GF-D8 (cell line): ENCODE data around the gene ATP2B2.

Experiments
- DNase-seq: peaks from one replicate; lab custom pipeline; 2025; lab: John Stamatoyannopoulos, UW

Gene ATP2B2

DNA sequence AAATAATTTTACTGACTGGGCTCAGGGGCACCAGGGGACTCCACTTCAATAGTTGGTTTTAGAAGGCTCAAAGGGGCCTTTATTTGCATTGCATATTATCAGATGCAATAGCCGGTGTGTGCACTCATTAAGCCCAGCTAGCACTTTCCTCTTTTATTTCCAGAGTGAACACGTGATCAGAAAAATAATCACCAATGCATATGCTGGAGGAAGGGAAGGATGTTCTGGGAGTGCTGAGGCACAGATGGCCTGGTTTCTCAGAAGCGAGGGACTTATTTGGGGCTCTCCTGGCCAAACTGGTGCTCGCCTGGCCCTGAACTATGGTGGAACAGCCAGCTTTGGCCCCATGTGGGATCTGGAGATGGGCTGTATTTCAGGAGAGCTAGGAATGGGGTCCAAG is 124.0 kb downstream of the ATP2B2 start:
- no peak for DNase-seq

DNA sequence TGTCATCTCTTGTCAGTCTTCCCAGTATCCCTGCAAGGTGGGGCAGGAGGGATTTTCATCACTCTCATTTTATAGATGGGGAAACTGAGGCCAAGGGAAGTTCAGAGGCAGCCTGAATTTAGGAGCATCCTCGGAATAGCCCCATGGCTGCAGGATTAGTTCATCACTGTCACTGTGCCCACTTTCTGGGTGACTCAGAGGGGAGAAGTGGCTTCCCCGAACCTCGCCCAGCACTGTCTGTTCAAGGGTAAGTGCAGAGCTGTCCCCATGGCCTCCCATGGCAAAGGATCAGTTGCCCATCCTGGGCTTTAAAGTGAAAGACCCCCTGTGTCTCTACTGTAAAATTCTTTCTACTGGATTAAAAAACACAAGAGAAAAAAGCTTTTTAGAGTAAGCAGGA is 124.5 kb downstream of the ATP2B2 start:
- DNase-seq: no peak

DNA sequence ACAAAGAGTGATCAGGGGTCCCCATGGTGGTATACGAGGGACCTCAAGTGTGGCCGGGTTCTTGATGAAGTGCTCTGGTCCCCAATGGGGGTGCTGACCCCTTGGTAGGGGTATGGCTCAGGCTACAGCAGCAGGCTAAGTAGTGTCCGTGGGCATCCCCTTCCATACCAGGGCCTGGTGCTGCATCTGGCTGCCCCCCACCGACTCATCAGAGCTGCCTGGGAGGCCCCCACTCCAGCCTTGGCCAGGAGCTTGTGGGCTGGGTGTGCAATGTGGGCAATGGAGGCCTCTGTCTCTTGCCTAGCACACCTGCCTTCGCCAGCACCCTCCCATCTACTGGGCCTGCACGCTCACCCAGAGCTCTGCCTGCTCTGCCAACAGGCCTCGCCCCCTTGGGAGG is 125.4 kb downstream of the ATP2B2 start:
- no peak for DNase-seq

DNA sequence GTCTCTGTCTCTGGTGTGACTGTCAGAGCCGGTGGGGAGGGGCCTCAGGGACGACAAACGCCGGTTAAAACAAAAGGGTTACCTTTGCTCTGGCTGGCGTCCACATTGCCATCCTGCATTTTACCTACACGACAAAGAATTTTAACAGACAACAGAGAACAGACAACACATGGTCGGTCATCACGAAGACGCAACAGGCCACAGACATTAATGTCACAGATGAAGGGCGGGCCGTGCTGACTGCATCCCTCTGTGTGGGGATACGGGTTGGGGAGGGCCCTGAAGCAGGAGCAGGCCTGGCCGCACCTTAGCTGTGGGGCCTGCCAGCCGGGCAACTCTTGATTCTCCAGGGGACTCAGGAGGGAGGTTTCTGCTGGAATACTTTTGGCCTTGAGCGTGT is 126.2 kb downstream of the ATP2B2 start:
- DNase-seq: no peak

DNA sequence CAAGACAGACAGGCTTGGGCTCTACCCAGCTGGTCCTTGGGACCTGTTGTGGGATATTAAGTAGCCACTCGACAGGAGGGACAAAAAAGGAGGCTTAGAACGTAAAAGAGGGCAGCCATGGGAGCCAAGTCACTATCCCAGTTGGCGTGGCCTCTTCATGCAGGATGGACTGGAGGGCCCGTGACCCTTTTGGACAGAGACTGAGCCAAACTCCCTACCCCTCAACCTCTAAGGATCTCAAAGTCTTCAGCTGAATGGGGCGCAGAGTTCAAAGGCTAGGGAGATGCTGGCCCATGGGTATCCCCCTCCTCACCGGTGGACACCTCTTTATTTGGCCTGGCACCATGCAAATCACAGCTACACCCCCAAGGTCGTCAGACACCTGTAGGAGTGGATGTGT is 126.6 kb downstream of the ATP2B2 start:
- no peak for DNase-seq

DNA sequence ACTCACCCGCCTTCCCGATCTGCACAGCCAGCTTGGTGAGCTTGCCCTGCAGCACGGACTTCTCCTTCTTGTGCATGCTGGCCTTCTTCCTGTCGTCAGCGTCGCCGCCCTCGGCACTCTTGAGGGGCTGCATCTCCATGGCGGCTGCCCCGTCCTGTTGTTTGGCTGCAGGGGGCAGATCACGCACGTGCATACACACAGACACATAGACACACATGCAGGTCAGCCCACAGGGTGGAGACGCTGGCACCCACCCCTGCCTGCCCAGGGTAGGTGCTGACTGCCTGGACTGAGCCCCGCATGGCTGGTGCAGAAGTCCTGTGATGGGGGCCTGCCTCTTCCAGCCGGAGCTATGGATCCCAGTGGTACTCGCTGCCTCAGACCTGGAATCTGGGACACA is 127.1 kb downstream of the ATP2B2 start:
- no peak for DNase-seq

DNA sequence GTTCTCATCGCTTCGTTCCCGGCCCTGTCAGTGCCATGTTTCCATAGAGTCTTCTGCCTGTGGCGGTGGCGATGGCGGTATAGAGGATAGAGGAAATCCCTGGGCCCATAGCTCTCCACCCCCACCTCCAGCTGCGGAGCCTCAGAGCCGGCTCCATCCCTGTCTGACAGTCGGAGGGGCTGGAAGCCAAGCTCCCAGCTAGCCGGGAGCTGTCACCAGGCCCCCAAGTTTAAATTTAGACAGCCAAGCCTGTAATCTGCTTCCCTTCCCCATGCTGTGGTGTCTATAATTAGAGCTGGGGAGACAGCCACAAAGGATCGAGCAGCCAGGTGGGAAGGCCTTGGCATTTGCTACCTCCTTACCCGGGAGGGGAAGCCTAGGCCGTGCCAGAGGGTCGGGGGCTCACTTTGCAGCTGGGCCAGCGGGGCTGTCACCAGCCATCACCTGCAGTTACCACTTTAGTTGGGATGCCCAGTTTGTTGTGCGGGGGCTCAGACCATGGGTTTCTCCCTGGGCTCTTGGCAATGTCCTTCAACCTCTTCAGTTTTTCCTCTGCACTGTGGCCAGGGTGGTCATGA is 128.1 kb downstream of the ATP2B2 start:
- no peak for DNase-seq

DNA sequence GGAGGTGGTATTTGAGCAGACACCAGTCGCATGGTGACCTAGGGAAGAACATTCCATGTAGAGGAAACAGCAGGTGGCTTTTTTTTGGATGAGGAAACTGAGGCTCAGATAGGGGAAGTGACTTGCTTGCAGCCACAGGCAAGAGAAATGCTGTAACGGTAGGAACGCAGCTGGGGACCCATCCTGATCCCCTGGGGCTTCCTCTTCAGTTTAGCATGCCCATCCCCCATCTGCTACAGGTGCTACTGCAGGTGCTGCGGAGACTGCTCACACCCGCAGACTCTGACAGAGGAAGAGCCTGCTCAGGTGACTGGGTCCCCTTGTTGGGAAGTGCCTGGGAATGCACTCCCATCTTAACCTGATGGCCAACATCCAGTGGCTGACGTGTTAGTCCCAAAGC is 129.0 kb downstream of the ATP2B2 start:
- no peak for DNase-seq

DNA sequence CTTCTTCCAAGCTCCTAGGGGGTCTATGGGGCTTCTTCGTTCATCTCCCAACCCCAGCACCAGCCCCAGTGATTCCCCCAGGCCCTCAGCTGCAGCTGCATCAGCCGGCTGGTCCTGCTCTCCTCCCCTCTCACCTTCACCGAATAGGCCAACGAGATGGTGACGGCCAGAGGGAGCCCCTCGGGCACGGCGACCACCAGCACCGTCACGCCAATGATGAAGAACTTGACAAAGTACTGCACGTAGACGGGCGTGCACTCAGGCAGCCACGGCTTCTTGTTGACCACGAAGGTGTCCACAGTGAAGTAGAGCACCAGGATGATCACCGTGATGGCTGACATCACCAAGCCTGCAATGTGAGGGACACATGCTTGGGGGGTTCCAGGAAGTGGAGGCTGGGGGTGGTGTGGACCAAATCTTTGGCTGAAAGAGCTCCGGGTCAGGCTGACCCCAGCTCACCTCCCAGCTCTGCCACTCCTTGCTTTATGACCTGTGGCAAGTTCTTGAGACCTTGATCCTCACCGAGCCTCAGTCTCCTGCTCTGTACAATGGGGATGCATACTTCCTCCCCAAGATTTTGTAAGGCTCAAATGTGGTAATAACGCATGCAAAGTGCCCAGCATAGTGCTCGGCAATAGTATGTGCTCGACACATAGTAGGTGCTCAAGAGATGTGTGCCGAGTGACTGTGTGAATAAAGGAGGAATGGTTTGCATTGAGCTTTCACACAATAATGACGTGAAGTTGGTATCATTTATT is 129.9 kb downstream of the ATP2B2 start:
- DNase-seq: no peak

DNA sequence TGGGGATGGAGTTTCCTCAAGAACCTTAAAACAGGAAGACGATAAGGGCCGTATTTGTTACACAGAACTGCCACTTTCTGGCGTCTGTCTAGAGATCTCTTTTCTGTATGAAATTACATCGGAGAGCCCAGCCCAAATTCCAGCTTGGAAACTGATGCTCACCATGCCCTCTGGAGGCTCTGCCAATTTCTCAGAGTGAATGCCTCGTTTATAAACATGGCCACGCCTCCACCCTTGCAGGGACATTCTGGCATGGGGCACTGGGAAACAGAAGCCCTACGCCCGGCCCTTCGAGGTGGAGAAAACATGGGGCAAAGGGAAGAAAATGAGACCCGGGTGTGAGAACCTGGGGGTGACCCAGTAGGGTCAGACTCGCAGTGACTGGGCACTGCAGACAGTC is 131.1 kb downstream of the ATP2B2 start:
- DNase-seq: no peak

DNA sequence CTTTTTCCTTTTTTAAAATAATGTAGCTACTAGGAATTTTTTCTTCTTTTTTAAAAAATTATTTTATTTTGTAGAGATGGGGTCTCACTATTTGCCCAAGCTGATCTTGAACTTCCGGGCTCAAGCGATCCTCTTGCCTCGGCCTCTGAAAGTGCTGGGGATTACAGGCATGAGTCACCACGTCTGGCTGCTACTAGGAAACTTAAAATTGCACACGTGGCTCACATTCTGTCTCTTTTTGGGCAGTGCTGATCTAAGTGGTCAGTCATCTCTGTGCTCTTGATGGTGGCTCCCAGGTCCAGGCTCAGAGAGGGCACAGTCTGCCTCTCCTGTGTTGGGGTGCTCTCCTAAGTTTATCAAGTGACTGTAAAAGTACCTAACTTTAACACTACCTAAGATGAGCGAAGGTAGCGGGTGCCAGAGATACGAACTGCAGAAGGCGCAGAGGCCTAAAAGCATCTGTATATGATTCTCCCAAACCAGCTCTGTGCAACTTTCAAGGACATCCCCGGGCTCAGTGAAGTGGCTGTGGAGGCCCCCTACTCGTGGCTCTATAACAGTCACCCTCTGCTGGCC is 131.6 kb downstream of the ATP2B2 start:
- DNase-seq: no peak

DNA sequence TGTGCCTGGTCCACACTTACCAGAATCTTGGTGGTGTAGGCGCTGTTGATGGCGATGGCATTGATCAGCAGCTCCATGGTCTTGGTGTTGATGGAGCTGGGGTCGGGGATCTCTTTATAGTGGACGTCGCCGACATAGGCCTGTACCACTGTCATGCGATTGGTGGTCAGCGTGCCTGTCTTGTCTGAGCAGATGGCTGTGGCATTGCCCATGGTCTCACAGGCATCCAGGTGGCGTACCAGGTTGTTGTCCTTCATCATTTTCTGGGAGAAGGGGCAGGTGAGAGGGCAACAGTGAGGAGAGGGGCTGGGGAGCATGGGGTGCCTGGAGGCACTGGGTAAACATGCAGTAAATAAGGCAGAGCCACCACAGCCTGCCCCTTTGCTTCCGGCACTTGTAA is 133.6 kb downstream of the ATP2B2 start:
- no peak for DNase-seq

DNA sequence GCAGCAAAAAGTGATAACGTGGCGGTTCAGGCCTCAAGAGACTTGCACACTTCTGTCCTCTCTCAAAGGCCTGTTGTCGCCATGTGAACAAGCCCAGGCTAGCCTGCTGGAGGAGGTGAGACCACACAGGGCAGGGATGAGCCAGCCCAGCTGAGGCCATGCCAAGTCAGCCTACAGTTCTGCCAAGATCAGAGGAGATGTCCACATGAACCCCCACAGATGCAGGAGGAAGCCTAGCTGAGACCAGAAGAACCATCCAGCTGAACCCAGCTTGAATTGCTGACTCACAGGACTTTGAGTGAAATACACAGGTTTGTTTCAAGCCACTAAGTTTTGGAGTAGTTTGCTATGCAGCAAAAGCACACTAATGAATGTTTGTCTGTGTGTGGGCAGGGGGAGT is 134.2 kb downstream of the ATP2B2 start:
- DNase-seq: no peak

DNA sequence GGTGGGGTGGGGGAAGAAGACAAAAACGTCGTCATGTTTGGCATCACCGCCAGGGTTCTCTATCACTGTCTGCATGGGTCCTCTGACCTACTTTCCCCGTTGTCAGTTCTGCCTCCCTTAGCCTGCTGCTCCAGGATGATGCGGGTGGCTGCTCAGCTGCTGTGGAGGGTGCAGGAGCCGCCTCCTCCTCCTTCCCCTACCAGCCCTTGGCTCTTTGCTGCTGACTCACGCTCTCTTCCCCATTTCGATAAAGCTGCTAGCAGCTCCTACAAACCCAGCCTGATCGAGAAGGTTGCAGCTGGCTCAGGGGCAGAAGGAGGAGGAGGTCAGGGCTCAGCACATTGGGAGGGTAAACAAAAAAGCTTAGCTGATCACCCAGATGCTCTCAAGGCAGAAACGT is 135.0 kb downstream of the ATP2B2 start:
- peak; percentile 37 for DNase-seq

DNA sequence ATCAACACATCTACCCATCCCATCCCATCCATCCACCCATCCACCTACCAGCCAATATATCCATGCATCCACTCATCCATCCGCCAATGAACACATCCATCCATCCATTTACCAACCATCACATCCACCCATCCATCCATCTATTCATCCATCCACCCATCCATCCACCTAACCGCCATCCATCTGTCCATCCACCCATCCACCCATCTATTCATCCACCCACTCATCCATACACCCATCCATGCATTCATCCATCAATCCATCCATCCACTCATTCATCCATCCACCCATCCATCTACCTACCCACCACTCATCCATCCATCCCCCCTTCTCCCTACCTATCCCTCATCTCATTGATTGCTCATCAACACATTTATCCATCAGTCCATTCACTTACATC is 136.9 kb downstream of the ATP2B2 start:
- DNase-seq: no peak

DNA sequence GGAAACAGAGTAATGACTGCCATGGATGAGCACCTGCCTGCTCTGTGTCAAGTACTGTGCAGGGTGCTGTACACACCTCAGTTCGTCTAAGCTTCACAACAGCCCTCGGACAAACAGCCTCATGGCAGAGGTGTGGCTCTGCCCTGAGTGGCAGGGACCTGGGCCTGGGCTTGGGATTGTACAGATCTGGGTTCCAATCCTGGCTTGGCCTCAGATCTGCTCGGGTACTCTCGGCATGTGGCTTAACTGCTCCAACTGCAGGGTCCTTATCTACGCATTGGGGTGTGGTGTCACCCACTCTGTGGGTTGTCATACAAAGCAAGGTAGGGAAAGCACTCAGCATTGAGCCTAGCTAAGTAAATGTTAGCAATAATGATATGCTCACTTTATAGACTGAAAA is 137.9 kb downstream of the ATP2B2 start:
- no peak for DNase-seq

DNA sequence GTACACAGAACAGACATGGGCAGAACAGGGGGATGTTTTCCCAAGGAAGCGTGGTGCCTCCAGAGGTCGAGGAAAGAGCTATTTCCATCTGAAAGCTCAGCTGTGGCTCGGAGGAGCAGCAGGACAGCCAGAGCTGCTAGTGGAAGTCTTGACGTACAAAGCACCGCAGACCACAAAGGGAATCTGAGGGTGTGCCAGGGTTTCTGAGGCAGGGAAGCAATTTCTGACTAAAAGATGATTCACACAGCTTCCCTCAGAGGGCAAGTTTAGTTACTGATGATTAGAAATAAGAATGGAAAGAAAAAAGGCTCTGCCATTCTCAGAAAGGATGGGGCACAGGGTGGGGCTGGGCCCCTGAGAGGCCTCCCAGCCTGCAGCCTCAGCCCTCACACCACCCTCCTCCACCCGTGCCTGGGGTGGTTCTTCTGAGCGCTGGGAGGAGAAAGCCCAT is 138.7 kb downstream of the ATP2B2 start:
- no peak for DNase-seq

DNA sequence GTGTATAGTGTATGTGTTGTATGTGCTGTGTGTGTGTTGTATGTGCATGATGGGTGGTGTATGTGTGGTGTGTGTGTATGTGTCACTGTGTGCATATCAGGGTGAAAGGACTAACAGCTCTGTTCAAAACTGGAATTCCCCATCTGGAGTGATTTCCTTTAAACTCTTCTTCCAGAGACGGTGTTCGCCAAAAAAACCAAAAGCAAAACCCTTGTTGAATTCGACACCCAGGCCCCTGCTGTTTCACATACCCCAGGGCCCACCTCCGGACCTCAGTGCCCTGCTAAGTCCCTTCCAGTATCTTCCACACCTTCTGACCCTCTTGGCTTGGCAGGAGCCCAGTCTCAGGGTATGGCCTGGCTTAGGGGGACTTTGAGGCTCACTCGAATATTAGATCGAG is 139.6 kb downstream of the ATP2B2 start:
- DNase-seq: no peak

DNA sequence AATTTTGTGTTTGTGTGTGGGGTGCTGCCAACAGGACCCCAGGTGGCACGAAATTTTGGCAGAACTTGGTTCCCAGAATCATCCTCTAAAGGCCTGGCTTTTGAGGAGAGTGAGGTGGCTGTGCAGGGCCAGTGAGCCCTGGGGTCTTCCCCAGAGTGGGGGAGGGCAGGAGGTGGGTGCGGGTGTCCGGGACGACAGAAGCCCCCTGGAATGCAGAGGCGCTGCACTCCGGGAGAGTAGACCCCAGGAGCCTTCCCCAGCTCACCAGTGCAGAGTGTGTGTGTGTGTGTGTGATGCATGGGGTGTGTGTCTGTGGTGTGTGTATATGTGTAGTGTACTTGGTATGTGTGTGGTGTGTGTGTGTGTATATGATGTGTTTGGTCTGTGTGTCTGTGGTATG is 140.1 kb downstream of the ATP2B2 start:
- no peak for DNase-seq

DNA sequence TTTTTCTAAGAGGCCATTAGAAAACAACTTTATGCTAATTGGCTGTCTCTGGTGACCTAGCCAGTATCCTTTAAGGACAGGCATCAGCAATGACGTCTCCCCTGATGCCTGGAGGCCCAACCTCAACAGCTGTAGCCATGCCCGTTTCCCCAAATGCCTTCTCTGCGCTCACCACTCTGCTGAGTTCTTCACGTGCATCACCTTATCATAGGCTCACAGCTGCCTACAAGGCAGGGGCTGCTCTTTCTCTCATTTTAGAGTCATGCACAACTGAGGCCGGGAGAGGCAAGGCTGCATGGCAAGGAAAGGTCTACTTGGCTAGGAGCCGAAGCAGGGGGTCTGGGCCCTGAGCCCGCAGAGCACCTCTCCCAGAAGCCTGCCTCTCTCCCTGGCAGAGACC is 140.6 kb downstream of the ATP2B2 start:
- no peak for DNase-seq

DNA sequence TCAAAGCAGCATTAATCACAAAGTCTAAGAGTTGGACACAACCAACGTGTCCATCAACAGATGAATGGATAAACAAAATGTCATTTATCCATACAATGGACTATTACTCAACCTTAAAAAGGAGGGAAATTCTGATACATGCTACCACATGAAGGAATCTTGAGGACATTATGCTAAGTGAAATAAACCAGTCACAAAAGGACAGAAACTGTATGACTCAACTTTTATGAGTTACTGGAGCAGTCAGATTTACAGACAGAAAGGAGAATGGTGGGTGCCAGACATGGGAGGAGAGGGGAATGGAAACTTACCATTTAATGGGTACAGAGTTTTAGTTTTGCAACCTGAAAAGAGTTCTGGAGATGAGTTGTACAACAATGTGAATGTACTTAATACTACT is 141.5 kb downstream of the ATP2B2 start:
- no peak for DNase-seq

DNA sequence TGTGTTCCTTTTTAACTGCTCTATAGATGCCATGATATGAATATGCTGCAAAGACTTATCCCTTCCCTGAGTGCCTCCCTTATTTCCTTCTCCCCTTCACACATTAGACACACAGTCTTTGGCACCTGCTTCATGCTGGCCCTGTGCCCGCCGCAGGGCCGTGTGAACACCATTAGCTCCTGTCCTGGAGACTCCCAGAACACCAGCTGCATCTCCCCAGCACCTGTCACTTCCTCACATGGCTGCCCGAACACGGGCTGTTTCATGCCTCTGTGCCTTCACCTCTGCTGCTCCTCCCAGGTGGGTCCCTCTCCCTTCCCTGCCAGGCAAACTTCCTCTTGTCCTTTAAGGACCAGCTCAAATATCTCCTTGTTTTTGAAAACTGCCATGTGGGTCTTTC is 144.0 kb downstream of the ATP2B2 start:
- DNase-seq: no peak

DNA sequence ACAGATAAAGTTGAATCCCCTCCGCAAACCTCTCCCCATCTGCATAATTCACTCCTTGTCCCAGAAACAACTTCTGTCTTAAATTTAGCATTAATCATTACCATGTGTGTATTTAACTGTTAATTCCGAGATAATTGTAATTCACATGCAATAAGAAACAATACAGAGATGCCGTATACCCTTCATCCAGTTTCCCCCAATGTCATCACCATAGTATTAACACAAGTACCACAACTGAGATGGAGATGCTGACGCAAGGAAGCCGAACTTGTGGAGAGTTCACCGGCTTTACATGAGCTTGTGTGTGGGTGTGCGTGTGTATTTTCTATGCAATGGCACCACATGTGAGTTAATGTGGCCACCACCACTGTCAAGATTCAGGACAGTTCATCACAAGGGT is 144.9 kb downstream of the ATP2B2 start:
- DNase-seq: no peak

DNA sequence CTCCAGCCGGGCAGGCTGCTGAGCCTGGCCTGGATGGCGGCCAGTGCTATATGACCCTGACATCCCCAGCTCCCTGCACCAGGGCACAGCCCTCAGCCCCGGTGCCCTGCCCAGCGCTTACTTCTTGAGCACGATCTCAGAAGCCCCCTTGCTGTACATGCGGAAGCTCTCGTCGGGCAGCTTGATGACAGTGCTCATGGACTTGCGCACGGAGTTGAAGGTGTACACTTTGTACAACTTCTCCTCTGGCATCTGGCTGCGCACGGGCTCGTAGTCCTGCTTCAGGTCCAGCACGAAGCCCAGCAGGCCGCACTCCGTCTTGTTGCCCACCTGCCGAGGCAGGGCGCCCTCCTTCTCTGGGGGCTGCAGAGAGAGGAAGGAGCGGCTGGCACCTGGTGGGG is 145.6 kb downstream of the ATP2B2 start:
- DNase-seq: no peak
